ENCODE measurements around the gene HMCN1.

Gene HMCN1

GRCh38 chr1:185811073-185811709 is 77.0 kb downstream of the HMCN1 start:
- no peak for TF ChIP-seq HDGF (IDR thresholded peaks at IDR 0.05; ENCODE audit: borderline replicate concordance)
- no peak for TF ChIP-seq FOXA1 (IDR thresholded peaks at IDR 0.05)
- TF ChIP-seq L3MBTL2 (conservative IDR thresholded peaks at IDR 0.05): no peak
- no peak for TF ChIP-seq ZNF384 (IDR thresholded peaks at IDR 0.05)
- no peak for TF ChIP-seq ARNT (IDR thresholded peaks at IDR 0.05)
- no peak for TF ChIP-seq SUZ12 (IDR thresholded peaks at IDR 0.05)
- no peak for TF ChIP-seq FOXK2 (IDR thresholded peaks at IDR 0.05)
- no peak for TF ChIP-seq PKNOX1 (IDR thresholded peaks at IDR 0.05)
- no peak for TF ChIP-seq ELF4 (IDR thresholded peaks at IDR 0.05)
- TF ChIP-seq NFRKB (IDR thresholded peaks at IDR 0.05): no peak
- no peak for TF ChIP-seq CTBP1 (IDR thresholded peaks at IDR 0.05; ENCODE audit: borderline replicate concordance)
- no peak for TF ChIP-seq SP1 (IDR thresholded peaks at IDR 0.05)
- ChIA-PET POLR2A (interaction anchor here (1.1 kb wide), 1 partner anchor 10 kb away, joined by 3 read pairs; no protein-coding TSS in a partner anchor), CTCF (no interaction called here)
- DNase-seq (ENCODE audit: extremely low spot score): no peak

GRCh38 chr1:185812934-185813333 is 78.7 kb downstream of the HMCN1 start:
- POLR2A ChIA-PET: no interaction called here
- no peak for TF ChIP-seq SUZ12 (IDR thresholded peaks at IDR 0.05)
- no peak for TF ChIP-seq CTBP1 (IDR thresholded peaks at IDR 0.05; ENCODE audit: borderline replicate concordance)
- TF ChIP-seq HDGF (IDR thresholded peaks at IDR 0.05; ENCODE audit: borderline replicate concordance): no peak
- TF ChIP-seq TARDBP (IDR thresholded peaks at IDR 0.05): no peak
- no peak for TF ChIP-seq FOXK2 (IDR thresholded peaks at IDR 0.05)
- TF ChIP-seq ARNT (IDR thresholded peaks at IDR 0.05): no peak
- TF ChIP-seq PKNOX1 (IDR thresholded peaks at IDR 0.05): no peak
- TF ChIP-seq SP1 (IDR thresholded peaks at IDR 0.05): no peak
- no peak for TF ChIP-seq FOXA1 (IDR thresholded peaks at IDR 0.05)
- no peak for TF ChIP-seq LEF1 (IDR thresholded peaks at IDR 0.05; ENCODE audit: borderline replicate concordance)
- no peak for TF ChIP-seq ELF4 (IDR thresholded peaks at IDR 0.05)
- no peak for TF ChIP-seq ZNF384 (IDR thresholded peaks at IDR 0.05)
- TF ChIP-seq NFRKB (IDR thresholded peaks at IDR 0.05): no peak
- no peak for TF ChIP-seq FOXM1 (IDR thresholded peaks at IDR 0.05; ENCODE audit: borderline replicate concordance)
- TF ChIP-seq L3MBTL2 (conservative IDR thresholded peaks at IDR 0.05): no peak
- TF ChIP-seq BHLHE40 (IDR thresholded peaks at IDR 0.05; ENCODE audit: borderline replicate concordance): no peak
- CTCF ChIA-PET: interaction anchor here (0.5 to 1.4 kb wide), 2 partner anchors 46 to 79 kb away, joined by 3 read pairs; no protein-coding TSS in a partner anchor
- DNase-seq (ENCODE audit: extremely low spot score): no peak

- CTCF ChIA-PET: interaction anchor here (0.5 to 1.4 kb wide), 2 partner anchors 45 to 80 kb away, joined by 3 read pairs; no protein-coding TSS in a partner anchor
- no peak for TF ChIP-seq ELF4 (IDR thresholded peaks at IDR 0.05)
- TF ChIP-seq PKNOX1 (IDR thresholded peaks at IDR 0.05): 0 out of 2 replicates have a peak, but pooled peaks have one; percentile 8
- peak; percentile 37 for DNase-seq (ENCODE audit: extremely low spot score)
- POLR2A ChIA-PET: no interaction called here
Measured at GRCh38 chr1:185813401-185813979, 79.3 kb downstream of the HMCN1 start.

- ChIA-PET CTCF (no interaction called here), POLR2A (no interaction called here)
- no peak for DNase-seq (ENCODE audit: extremely low spot score)
- no peak for TF ChIP-seq BHLHE40 (IDR thresholded peaks at IDR 0.05; ENCODE audit: borderline replicate concordance)
Measured at GRCh38 chr1:185816460-185816859, 82.3 kb downstream of the HMCN1 start.

GRCh38 chr1:185819798-185820197 is 85.6 kb downstream of the HMCN1 start:
- no peak for DNase-seq (ENCODE audit: extremely low spot score)
- POLR2A ChIA-PET: no interaction called here
- TF ChIP-seq ZNF384 (IDR thresholded peaks at IDR 0.05): no peak
- TF ChIP-seq ELF4 (IDR thresholded peaks at IDR 0.05): no peak
- TF ChIP-seq TARDBP (IDR thresholded peaks at IDR 0.05): no peak
- TF ChIP-seq CTBP1 (IDR thresholded peaks at IDR 0.05; ENCODE audit: borderline replicate concordance): no peak
- no peak for TF ChIP-seq SP1 (IDR thresholded peaks at IDR 0.05)
- no peak for TF ChIP-seq BHLHE40 (IDR thresholded peaks at IDR 0.05; ENCODE audit: borderline replicate concordance)
- TF ChIP-seq LEF1 (IDR thresholded peaks at IDR 0.05; ENCODE audit: borderline replicate concordance): no peak
- TF ChIP-seq FOXA1 (IDR thresholded peaks at IDR 0.05): no peak
- no peak for TF ChIP-seq ARNT (IDR thresholded peaks at IDR 0.05)
- TF ChIP-seq NFRKB (IDR thresholded peaks at IDR 0.05): no peak
- no peak for TF ChIP-seq FOXM1 (IDR thresholded peaks at IDR 0.05; ENCODE audit: borderline replicate concordance)
- TF ChIP-seq PKNOX1 (IDR thresholded peaks at IDR 0.05): no peak
- TF ChIP-seq L3MBTL2 (conservative IDR thresholded peaks at IDR 0.05): no peak
- CTCF ChIA-PET: no interaction called here
